HepG2 (cell line): Measurements from ENCODE around the gene ADAMTS17. TPM values are rescaled to one million over a fixed set of nuclear protein-coding genes. Genes with fewer than 3 reads are reported as not detected.

Source experiments
- ARID3A ChIP-seq: IDR thresholded peaks from 2 replicates; pipeline ENCODE4 v1.6.1; 2012; ENCODE audit warnings: low read depth, low read length, improper control_type of control experiment
- CHD4 ChIP-seq: fragments of 200-600 bp; sonication (generic); IDR thresholded peaks from 2 replicates; pipeline ENCODE4 v1.7.0; 2017; ENCODE audit warnings: mild to moderate bottlenecking, low read length, borderline replicate concordance
- FLYWCH1 ChIP-seq: sonication (generic); formaldehyde crosslinking; IDR thresholded peaks from 2 replicates; pipeline ENCODE4 v1.8.1; 2023; ENCODE audit warnings: mild to moderate bottlenecking, missing genetic modification reagents
- HINFP ChIP-seq: sonication (generic); formaldehyde crosslinking; IDR thresholded peaks from 2 replicates; pipeline ENCODE4 v1.4.0; 2020; ENCODE audit warnings: low read depth, mild to moderate bottlenecking, missing genetic modification reagents
- HNRNPUL1 ChIP-seq: fragments of 200-400 bp; formaldehyde crosslinking; IDR thresholded peaks from 2 replicates; pipeline ENCODE4 v1.6.1; 2017; ENCODE audit warnings: low read depth, mild to moderate bottlenecking, low read length, moderate library complexity
- MED1 ChIP-seq: sonication (generic); formaldehyde crosslinking; IDR thresholded peaks from 2 replicates; pipeline ENCODE4 v1.4.0; 2020; ENCODE audit warnings: missing genetic modification reagents
- SRSF1 ChIP-seq: fragments of 200-400 bp; formaldehyde crosslinking; optimal IDR thresholded peaks from 2 replicates; pipeline ENCODE3; 2017; ENCODE audit warnings: mild to moderate bottlenecking, low read depth, low read length, moderate library complexity
- ZFAT ChIP-seq: sonication (generic); formaldehyde crosslinking; conservative IDR thresholded peaks from 2 replicates; pipeline ENCODE4 v1.8.1; 2023; ENCODE audit warnings: missing genetic modification reagents, inconsistent platforms
- ZNF142 ChIP-seq: sonication (generic); formaldehyde crosslinking; IDR thresholded peaks from 2 replicates; pipeline ENCODE4 v1.4.0; 2020; ENCODE audit warnings: missing genetic modification reagents
- ZNF224 ChIP-seq: sonication (generic); formaldehyde crosslinking; IDR thresholded peaks from 2 replicates; pipeline ENCODE4 v1.5.0; 2020; ENCODE audit warnings: mild to moderate bottlenecking, missing genetic modification reagents
- ZNF7 ChIP-seq: IDR thresholded peaks from 2 replicates; pipeline ENCODE4 v1.6.1; 2016; ENCODE audit warnings: missing biosample characterization, missing genetic modification reagents
- polyA plus RNA-seq, 8 experiments: library from polyadenylated mRNA; depleted of rRNA in 3 of 8; stranded (reverse) in 7 of 8; unstranded in 1 of 8; fragments of >200 nt; fragmentation: Illumina TruSeq in 4 of 8; extraction: Trizol in 4 of 8; gene quantifications; 2 replicates each; pipeline versions ENCODE4 v1.2.1 to v1.2.3, GENCODE V29; 2011 to 2016; ENCODE audit warnings: low read depth in 4 of 8, missing spikeins in 1 of 8, mixed read lengths in 1 of 8; ENCODE audit not compliant: insufficient read depth in 1 of 8
- total RNA-seq, 5 experiments: library from RNA; depleted of rRNA; stranded (reverse); fragments of >200 nt; fragmentation: Illumina TruSeq; extraction: Trizol; gene quantifications; 2 replicates each; pipeline ENCODE4 v1.2.3, GENCODE V29; 2016; ENCODE audit warnings: low read depth in 1 of 5

Gene ADAMTS17
- total and polyA plus RNA-seq, 2 of the 13 experiments (the other 11 are each of a cell fraction or from before 2014, with no cell fraction given) = 0.02 to 0.04 TPM

GRCh38 chr15:99956820-99957641 lies 384.7 kb downstream of the ADAMTS17 start (continued):
- TF ChIP-seq HINFP (no peak), CHD4 (no peak), SRSF1 (no peak), ZNF7 (no peak), MED1 (no peak), ZNF224 (CRISPR knock-in tag) (no peak), ZFAT (CRISPR knock-in tag) (no peak), ARID3A (no peak), FLYWCH1 (CRISPR knock-in tag) (no peak), ZNF142 (CRISPR knock-in tag) (no peak), HNRNPUL1 (no peak)
